GOT3 (cell line): Measurements from ENCODE around the gene GFOD2.

Experiments
- DNase-seq: peaks from one replicate; lab custom pipeline; 2025; ENCODE audit warnings: mixed read lengths; lab: John Stamatoyannopoulos, UW

Gene GFOD2

DNA sequence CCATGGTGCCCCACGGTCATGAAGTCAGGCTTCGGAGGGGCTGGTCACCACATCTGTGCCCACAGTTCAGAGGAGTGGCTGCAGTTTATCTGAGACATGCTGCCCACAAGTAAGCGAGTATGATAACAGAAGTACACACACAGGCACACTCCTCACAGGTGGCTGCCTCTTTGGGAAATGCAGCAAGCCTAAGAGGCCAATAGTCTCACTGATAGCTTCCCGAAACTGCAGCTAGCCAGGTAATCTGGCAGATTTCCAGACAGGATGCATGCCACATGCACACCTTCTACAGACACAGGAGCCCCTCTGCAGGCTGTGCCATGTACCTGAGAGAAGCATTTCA is 12.6 kb upstream of the GFOD2 start:
- no peak for DNase-seq

DNA sequence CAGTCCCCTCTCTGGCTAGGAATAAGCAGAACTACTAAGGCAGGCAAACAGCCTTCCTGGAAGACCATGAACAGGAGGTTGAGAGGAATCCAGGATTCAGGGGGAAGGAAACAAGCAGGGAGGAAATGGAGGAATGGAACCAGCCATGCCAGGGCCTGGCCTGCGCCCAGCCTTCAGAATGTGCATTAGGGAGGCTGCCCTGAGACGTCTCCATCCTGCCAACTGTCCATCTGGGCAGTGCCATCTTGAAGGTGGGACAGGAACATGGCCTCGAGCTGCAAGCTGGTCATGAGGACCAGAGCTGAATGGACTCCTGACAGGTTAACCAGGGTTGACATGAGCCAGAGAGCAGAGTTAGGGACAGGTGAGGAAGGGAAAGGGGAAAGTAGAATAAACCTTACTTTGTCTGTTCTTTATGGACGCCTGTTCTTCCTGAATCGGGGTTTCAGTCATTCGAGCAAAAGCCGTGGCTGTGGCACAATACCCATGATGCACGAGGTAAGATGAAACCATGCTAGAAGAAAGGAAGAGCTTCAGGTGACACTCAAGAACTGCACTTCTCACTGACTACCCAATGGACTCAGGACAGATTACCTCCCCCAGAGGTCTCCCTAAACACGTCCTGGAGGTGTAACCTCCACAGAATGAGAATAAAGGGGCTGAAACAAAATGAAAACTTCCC is 12.1 kb upstream of the GFOD2 start:
- DNase-seq: no peak

DNA sequence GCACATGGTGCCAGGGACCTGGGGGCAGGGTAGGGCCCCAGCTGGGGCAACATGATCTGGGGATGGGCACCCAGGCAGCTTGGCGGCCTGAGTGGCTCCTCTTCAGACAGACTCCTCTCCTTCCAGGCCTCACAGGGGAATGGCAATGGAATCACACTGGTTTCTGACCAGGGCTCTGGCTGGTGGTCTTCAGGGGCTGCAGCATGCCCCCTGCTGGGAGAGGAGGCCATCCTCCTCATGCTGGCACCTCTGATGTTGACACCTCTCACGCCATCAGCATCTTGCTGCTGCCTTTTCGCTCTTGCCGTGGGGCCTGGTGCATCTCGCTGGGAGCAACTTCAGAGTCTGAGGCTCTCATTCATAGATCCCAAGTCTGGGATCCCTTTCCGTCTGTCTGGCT is 11.2 kb upstream of the GFOD2 start:
- DNase-seq: no peak

GRCh38 chr16:67729636-67730248 is 10.6 kb upstream of the GFOD2 start:
- DNase-seq: no peak

GRCh38 chr16:67727521-67728485 is 8.7 kb upstream of the GFOD2 start:
- no peak for DNase-seq

DNA sequence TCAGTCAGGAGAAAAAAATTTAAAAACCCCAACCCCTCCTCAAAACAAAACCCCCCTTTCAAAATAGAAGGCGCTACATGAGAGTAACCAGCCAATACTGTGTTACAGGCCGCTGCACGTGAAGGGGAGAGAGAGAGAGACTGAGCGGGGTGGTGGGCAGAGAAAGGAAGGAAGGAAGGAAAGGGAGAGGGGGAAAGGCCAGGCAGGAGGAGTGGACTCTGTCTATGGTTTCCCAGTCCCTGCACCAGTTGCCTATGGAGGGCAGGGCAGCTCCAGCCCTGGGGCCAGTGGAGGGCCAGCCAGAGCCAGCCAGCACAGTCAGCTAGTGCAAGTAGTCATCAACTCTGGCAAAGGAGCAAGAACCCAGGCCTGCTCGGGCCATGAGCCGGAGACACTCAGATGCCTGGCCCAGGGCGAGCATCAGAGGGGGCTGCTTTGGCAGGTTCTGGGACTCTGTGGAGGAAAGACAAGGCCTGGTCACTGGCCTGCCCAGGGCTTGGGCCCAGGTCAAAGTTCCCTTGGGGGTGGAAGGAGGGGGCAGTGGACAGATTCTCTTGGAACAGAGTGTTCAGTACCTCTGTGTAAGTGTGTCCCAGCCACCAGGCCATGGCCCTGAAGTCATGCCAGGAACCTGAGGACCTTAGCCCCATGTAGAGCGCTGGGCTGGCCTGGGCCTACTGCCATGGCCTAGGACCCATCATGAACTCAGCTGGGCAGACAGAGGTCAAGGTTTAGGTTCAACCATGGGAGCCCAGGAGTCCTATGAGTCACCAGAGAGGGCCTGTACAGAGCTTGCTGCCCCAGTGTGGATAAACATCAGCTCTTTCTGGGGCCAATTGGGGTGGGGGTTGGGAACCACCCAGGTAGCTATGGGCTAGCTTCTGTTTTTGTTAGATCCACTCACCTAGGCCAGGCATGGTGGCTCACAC is 7.3 kb upstream of the GFOD2 start:
- DNase-seq: no peak

GRCh38 chr16:67723911-67724305 is 4.8 kb upstream of the GFOD2 start:
- DNase-seq: no peak

GRCh38 chr16:67723151-67723910 is 4.2 kb upstream of the GFOD2 start:
- no peak for DNase-seq

DNA sequence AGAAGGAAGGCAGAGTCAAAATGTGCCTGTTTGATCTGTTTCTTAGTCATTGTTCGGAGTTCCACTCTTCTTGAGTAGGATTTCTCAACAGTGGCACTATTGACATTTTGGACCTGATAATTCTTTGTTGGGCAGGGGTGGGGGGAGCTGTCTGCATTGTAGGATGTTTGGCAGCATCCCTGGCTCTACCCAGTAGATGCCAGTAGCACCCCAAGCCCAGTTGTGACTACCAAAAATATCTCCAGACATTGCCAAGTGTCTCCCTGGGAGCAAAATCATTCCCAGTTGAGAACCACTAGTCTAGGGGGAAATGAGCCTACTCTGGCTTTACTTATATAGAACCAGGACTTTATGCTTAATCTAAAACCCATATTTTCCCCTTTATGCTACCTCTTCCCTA is 1.1 kb upstream of the GFOD2 start:
- DNase-seq: no peak

DNA sequence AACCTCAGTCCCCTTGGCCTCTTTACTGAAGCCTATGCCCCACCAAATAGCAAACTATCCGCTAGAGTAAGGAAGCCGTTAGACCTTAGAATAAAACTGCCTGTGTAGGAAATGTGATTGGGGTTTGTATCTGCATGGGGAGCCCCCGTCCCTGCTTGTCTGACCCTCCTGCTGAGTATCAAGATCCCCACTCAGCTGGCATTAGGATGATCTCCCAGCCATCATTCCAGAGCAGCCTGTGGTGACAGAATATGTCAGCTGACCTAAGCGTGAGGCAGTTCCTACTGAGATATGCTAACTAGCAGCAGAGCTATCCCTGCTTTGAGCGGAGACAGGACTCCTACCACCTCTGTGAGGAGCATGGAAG is 645 bp upstream of the GFOD2 start:
- peak; percentile 25 for DNase-seq

DNA sequence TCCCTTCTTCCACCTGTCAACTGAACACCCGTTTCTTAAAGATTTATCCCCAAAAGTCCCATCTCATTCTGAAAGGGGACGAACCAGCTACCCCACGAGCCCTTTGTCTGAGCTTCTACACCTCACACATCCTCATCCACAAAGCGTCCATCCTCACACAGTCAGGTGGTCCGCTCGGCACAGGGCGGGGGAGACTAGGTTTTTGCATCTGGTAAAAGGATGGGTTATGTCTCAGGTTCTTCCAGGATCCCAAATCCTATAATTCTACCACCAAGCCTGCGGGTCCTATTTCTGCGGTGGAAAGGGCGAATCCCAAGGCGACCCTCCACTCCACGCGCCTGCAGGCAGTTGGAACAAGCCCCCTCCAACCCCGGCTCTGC is 458 bp downstream of the GFOD2 start:
- DNase-seq: no peak

GRCh38 chr16:67716097-67716496 is 3.0 kb downstream of the GFOD2 start:
- DNase-seq: no peak

GRCh38 chr16:67714522-67714921 is 4.6 kb downstream of the GFOD2 start:
- DNase-seq: no peak

DNA sequence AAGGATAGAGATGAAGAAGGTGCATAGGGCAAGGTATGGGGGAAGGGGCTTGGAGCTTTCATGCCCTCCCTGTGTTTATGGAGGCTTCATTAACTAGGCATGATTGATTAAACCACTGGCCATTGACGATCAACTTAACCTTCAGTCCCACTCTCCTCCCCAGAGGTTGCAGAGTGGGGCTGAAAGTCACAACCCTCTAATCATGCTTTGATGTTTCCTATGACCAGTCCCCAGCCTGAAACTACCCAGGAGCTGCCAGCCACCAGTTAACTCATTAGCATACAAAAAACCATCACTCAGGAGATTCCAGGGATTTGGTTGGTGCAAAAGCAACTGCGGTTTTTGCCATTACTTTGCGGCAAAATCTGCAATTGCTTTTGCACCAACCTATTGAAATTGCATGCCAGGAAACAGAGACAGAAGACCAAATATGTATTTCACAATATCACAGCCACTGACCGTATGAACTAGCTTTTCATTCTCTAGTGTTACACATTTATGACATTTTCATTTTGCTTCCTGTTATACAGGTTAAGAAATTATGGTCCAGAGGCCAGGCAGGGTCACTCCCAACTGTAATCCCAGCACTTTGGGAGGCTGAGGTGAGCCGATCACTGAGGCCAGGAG is 5.4 kb downstream of the GFOD2 start:
- no peak for DNase-seq

GRCh38 chr16:67710607-67711006 is 8.5 kb downstream of the GFOD2 start:
- DNase-seq: no peak

GRCh38 chr16:67709050-67709449 is 10.1 kb downstream of the GFOD2 start:
- no peak for DNase-seq

GRCh38 chr16:67708368-67708771 is 10.7 kb downstream of the GFOD2 start:
- DNase-seq: no peak

GRCh38 chr16:67707790-67708189 is 11.3 kb downstream of the GFOD2 start:
- DNase-seq: no peak

DNA sequence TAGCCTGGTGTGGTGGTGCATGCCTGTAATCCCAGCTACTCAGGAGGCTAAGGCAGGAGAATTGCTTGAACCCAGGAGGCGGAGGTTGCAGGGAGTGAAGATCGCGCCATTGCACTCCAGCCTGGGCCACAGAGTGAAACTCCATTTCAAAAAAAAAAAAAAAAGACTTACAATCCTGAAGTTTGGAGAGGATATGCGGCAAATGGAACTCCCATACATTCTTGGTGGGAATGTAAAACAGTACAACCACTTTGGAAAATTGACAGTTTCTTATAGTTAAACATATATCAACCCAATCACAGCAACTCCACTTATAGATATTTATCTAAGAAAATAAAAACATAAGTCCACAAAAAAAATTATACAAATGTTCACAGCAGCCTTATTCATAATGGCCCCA is 11.9 kb downstream of the GFOD2 start:
- DNase-seq: no peak

DNA sequence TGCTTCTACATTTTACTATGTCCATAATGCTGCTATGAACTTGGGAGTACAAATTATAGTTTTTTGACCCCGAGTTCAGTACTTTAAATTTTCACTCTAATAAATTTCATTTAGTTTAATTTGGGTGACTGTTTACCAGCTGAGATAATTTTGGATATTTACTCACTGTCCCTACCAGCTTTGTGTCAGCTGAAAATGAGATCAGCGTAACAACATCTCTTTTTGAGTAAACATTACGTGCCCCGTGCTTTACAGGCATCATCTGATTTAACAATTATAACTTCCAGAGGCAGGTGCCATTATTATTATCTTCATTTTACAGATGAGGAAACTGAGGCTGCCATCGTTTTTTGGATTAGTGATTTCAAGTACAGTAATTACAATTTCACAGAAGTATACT is 15.0 kb downstream of the GFOD2 start:
- no peak for DNase-seq

GRCh38 chr16:67703626-67704025 is 15.5 kb downstream of the GFOD2 start:
- DNase-seq: no peak
